GM13977 (cell line): Measurements from ENCODE around the gene ESRRG.

Experiments
- DNase-seq: peaks from one replicate; pipeline ENCODE4 v3.0.0; 2012; ENCODE audit warnings: low spot score
- in situ Hi-C: fragments of 300-500 bp; cut with MboI; formaldehyde crosslinking; loops from one replicate; pipeline ENCODE4 v1.12.0; 2022; ENCODE audit warnings: low sequenced_read_pairs, low pct_unique_long_range_greater_than_20kb, mixed read lengths, inconsistent platforms; ENCODE audit not compliant: unreplicated experiment
- TF ChIP-seq, protein P1 (sequence below): IDR thresholded peaks from 2 replicates; pipeline ENCODE4 v1.5.1; 2012; ENCODE audit warnings: mild to moderate bottlenecking, control low read depth; ENCODE audit not compliant: insufficient read depth; ENCODE audit errors: extremely low read depth, missing control alignments

The ESRRG gene

DNA sequence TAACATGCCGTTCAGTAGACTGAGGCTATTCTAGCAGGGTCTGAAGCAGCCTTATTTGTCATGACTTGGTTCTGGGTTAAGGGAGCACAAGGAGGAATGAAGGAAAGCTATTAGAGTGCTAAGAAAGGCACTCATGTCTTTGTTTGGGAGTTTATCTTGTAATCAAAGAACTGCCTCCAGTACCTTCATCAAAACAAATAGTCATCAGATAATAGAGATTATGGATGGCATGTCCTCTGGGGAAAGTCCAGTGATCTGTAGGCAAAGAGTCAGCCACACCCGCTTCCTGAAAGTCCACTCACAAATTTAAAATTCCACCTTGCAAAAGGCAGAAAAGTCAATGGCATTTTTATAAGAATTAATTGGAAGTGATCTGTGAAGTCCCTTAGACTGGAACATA is 56.8 kb downstream of the ESRRG start:
- in situ Hi-C loops = no loop called here

DNA sequence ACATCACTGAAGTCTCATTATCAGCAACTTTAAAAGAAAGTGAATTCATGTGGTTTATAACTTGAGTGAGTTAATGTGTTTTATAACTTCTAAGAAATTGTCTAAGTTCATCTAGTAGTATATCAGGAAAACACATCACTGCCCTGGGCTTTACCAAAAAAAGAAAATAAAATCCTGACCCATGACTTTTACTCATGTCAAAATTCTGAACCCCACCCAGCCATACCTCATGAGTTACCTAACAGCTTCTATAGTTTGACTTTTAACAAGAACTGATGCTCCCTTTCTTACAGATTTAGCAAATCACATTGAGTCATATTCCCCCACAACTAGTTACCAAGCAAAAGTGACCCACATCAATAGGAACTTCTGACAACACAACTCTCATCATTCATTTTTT is 57.4 kb downstream of the ESRRG start:
- TF ChIP-seq, protein P1, sequence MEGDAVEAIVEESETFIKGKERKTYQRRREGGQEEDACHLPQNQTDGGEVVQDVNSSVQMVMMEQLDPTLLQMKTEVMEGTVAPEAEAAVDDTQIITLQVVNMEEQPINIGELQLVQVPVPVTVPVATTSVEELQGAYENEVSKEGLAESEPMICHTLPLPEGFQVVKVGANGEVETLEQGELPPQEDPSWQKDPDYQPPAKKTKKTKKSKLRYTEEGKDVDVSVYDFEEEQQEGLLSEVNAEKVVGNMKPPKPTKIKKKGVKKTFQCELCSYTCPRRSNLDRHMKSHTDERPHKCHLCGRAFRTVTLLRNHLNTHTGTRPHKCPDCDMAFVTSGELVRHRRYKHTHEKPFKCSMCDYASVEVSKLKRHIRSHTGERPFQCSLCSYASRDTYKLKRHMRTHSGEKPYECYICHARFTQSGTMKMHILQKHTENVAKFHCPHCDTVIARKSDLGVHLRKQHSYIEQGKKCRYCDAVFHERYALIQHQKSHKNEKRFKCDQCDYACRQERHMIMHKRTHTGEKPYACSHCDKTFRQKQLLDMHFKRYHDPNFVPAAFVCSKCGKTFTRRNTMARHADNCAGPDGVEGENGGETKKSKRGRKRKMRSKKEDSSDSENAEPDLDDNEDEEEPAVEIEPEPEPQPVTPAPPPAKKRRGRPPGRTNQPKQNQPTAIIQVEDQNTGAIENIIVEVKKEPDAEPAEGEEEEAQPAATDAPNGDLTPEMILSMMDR = no peak
- in situ Hi-C loops = no loop called here
- DNase-seq = no peak

More for the DNA sequence above, 56.8 kb downstream of the ESRRG start:
- DNase-seq = no peak
- TF ChIP-seq, protein P1 = no peak

DNA sequence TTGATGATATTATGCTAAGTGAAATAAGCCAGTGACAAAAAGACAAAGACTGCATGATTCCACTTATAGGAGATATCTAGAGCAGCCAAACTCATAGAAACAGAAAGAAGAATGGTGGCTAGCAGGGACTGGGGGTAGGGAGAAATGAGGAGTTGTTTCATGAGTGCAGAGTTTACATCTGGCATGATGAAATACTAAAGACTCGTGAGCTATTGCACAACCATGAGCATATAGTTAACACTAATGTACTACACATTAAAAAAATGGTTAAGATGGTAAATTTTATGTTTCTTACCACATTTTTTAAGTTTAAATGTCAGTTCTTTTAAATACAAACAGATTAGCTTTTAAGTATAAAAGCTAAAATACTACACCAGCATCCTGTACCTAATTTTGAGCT is 57.8 kb downstream of the ESRRG start:
- TF ChIP-seq, protein P1 = no peak
- in situ Hi-C loops = no loop called here
- DNase-seq = no peak

DNA sequence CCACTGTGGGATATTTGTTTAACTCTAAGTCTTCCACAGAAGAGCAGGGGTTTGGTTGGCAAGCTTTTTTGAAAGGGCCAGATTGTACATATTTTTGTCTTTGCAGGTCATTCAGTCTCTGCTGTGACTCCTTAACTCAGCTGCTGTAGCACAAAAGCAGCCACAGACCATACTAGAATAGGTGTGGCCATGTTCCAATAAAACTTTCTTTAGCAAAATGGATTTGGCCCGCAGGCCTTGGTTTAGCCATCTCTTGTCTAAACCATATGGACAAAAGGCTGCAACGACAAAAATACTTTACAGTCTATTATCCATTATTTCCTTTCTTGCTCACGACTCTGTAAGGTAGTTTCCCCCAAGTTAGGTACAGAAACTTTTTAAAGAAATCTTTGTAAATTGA is 60.5 kb downstream of the ESRRG start:
- in situ Hi-C loops = no loop called here
- DNase-seq = no peak
- TF ChIP-seq, protein P1 = no peak

DNA sequence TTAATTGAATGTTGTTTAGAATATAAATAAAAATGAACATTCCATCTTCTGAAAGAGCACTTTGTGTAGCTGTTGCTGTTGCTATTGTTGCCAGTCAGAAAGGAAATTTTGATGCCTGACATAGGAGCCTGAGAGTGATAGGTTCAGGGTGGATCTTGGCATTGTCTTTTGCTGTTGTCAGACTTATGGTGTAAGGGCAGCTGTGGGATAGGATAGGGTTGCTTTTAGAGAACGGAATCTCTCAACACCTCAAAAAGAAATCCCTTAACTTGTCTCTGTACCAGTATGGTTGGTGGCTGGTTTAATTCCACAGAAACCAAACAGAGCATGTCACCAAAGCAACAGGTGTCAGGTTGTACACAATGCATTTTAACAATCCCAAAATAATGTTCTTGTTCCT is 62.7 kb downstream of the ESRRG start:
- TF ChIP-seq, protein P1 = no peak
- no peak for DNase-seq
- in situ Hi-C loops = no loop called here

DNA sequence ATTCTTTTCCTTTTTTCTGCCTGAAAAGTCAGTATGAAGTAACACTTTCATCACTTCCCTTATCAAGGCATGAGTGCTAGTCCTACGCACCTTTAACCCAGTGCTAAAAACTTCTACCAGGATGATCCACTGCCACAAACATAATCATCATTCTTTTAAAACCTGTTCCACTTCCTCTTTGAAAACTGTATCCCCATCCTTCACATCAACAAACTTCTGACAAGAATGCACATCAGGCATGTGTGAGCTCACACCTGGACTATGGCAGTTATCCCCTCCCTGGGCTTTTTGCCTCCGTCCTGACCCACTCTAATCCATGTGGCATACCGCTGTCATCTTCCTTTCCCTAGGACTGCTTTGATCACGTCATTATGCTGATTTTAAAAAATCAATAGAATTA is 70.2 kb downstream of the ESRRG start:
- in situ Hi-C loops = no loop called here
- DNase-seq = no peak
- TF ChIP-seq, protein P1 = no peak
